ENCODE results near the gene SORCS2.

Gene SORCS2

GRCh38 chr4:7358100-7358735, 165.9 kb downstream of the SORCS2 start:
- no peak for DNase-seq (ENCODE audit: extremely low spot score, insufficient read length, low read depth)
- no peak for FAIRE-seq

GRCh38 chr4:7359400-7360062, 167.2 kb downstream of the SORCS2 start:
- DNase-seq (ENCODE audit: extremely low spot score, insufficient read length, low read depth) (no peak), FAIRE-seq (no peak)

GRCh38 chr4:7360806-7361205, 168.5 kb downstream of the SORCS2 start:
- FAIRE-seq (no peak), DNase-seq (ENCODE audit: extremely low spot score, insufficient read length, low read depth) (no peak)

GRCh38 chr4:7361280-7361895, 169.1 kb downstream of the SORCS2 start:
- DNase-seq (ENCODE audit: extremely low spot score, insufficient read length, low read depth) (no peak), FAIRE-seq (no peak)

- FAIRE-seq (no peak), DNase-seq (ENCODE audit: extremely low spot score, insufficient read length, low read depth) (no peak)
Observed at GRCh38 chr4:7362341-7362740, 170.0 kb downstream of the SORCS2 start.

- DNase-seq (ENCODE audit: extremely low spot score, insufficient read length, low read depth) (no peak), FAIRE-seq (no peak)
Observed at GRCh38 chr4:7362862-7363430, 170.6 kb downstream of the SORCS2 start.

- no peak for DNase-seq (ENCODE audit: extremely low spot score, insufficient read length, low read depth)
- FAIRE-seq: no peak
Observed at GRCh38 chr4:7364979-7365378, 172.6 kb downstream of the SORCS2 start.

GRCh38 chr4:7365462-7366179, 173.3 kb downstream of the SORCS2 start:
- FAIRE-seq: no peak
- no peak for DNase-seq (ENCODE audit: extremely low spot score, insufficient read length, low read depth)

- DNase-seq (ENCODE audit: extremely low spot score, insufficient read length, low read depth) (no peak), FAIRE-seq (no peak)
Observed at GRCh38 chr4:7366180-7366945, 174.0 kb downstream of the SORCS2 start.

GRCh38 chr4:7366954-7367353, 174.6 kb downstream of the SORCS2 start:
- FAIRE-seq (no peak), DNase-seq (ENCODE audit: extremely low spot score, insufficient read length, low read depth) (no peak)

- no peak for DNase-seq (ENCODE audit: extremely low spot score, insufficient read length, low read depth)
- FAIRE-seq: no peak
Observed at GRCh38 chr4:7367406-7367805, 175.1 kb downstream of the SORCS2 start.

- DNase-seq (ENCODE audit: extremely low spot score, insufficient read length, low read depth): no peak
- no peak for FAIRE-seq
Observed at GRCh38 chr4:7367864-7368277, 175.5 kb downstream of the SORCS2 start.

GRCh38 chr4:7368296-7368695, 176.0 kb downstream of the SORCS2 start:
- FAIRE-seq: no peak

GRCh38 chr4:7369511-7369910, 177.2 kb downstream of the SORCS2 start:
- no peak for FAIRE-seq
- no peak for DNase-seq (ENCODE audit: extremely low spot score, insufficient read length, low read depth)

More at GRCh38 chr4:7368296-7368695, 176.0 kb downstream of the SORCS2 start:
- DNase-seq (ENCODE audit: extremely low spot score, insufficient read length, low read depth): no peak

- no peak for DNase-seq (ENCODE audit: extremely low spot score, insufficient read length, low read depth)
- no peak for FAIRE-seq
Observed at GRCh38 chr4:7370038-7370437, 177.7 kb downstream of the SORCS2 start.

GRCh38 chr4:7371210-7371941, 179.0 kb downstream of the SORCS2 start:
- FAIRE-seq: no peak
- no peak for DNase-seq (ENCODE audit: extremely low spot score, insufficient read length, low read depth)

GRCh38 chr4:7372673-7373072, 180.3 kb downstream of the SORCS2 start:
- no peak for FAIRE-seq
- DNase-seq (ENCODE audit: extremely low spot score, insufficient read length, low read depth): no peak

- DNase-seq (ENCODE audit: extremely low spot score, insufficient read length, low read depth): no peak
- no peak for FAIRE-seq
Observed at GRCh38 chr4:7374571-7374970, 182.2 kb downstream of the SORCS2 start.

GRCh38 chr4:7375427-7375826, 183.1 kb downstream of the SORCS2 start:
- DNase-seq (ENCODE audit: extremely low spot score, insufficient read length, low read depth) (no peak), FAIRE-seq (no peak)
